Measurements from ENCODE around the gene ATOX1.
"Not testable (repeated sequence)": the region's sequence is repeated elsewhere in the genome, so short reads cannot be mapped to it uniquely, and the experiment has no call there.

ATOX1 gene

DNA sequence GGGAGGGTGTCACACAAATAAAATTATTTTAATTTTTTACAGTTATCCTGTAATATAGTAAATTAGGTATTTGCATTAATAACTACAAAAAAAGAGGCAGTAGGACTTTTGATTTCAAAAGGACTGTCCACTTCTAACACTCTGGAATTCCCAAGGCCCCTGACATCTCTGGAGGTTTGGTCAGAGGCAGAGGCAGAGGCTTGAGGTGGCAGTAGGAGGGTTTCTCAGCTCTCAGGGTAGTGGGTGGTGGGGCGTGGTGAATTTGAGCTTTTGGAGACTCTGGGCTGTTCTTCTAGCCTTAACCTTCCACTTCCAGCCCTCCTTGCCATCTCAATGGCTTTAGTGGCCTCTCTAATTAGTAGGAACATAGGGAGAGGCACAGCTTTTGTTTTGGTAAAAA lies 22.8 kb downstream of the ATOX1 start:
- no peak for DNase-seq (ENCODE audit: insufficient read length, low spot score)
- no peak for FAIRE-seq

DNA sequence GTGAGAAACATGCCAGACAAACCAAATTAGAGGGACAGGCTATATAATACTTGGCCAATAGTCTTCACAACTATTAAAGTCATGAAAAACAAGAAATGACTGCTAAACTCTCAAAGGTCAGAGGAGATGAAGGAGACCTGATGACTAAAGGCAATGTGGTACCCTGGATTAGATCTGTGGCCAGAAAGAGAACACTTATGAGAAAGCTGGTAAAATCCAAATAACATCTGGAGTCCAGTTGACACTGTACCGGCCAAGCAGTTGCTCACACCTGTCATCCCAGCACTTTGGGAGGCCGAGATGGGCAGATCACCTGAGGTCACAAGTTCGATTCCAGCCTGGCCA lies 24.4 kb downstream of the ATOX1 start:
- DNase-seq (ENCODE audit: insufficient read length, low spot score) (no peak), FAIRE-seq (no peak)

DNA sequence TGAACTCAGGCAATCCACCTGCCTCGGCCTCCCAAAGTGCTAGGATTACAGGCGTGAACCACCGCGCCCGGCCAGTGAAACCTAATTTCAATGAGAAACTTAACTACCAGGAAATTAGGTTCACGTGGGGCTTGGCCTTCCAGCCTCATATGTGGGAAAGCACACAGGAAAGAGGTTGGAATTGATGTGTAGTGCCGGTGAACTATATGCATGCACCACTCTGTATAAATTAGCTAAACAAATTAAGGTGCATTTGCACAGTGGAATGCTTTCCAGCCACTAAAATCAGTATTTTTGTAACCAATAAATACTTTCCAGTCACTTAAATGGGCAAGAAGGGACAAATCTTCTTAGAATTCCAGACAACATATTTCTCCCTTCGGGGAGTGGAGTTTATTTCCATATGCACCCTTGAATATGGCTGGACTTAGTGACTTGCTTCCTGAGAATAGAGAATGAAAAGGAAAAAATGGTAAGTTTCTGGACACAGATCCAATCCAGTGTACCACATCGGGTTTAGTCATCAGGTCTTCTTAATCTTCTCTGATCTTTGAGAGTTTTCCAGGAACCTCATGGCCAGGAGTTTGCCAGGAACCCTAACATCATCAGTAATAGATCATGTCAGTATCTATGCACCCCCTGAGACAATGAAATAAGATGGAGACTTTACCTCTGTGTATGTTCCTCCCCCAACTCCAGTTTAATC lies 24.9 kb downstream of the ATOX1 start:
- FAIRE-seq (no peak), DNase-seq (ENCODE audit: insufficient read length, low spot score) (no peak)

DNA sequence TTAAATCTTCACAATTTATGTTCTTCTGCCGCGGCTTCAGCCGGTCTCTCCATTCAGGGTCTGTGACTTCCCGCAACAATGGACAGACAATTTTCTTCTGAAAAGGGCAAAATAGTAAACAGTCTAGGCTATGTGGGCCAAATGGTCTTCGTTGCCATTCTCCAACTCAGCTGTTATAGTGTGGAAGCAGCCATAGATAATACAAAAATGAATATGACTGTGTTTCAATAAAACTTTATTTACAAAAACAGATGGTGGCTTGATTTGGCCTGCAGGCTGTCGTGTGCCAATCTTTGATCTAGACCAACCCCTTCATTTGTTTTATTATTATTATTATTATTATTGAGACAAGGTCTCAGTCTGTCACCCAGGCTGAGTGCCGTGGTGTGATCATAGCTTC lies 28.1 kb downstream of the ATOX1 start:
- DNase-seq (ENCODE audit: insufficient read length, low spot score) = no peak
- FAIRE-seq = no peak

DNA sequence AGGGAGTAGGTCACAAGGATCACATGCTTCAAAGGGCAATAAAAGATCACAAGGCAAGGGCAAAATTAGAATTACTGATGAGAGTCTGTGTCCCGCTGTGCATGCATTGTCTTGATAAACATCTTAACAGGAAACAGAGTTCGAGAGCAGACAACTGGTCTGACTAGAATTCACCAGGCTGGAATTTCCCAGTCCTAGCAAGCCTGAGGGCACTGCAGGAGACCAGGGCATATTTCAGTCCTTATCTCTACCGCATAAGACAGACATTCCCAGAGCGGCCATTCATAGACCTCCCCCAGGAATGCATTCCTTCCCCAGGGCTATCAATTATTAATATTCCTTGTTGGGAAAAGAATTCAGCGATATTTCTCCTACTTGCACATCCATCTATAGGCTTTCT lies 28.8 kb downstream of the ATOX1 start:
- DNase-seq (ENCODE audit: insufficient read length, low spot score); FAIRE-seq: not testable (repeated sequence)

DNA sequence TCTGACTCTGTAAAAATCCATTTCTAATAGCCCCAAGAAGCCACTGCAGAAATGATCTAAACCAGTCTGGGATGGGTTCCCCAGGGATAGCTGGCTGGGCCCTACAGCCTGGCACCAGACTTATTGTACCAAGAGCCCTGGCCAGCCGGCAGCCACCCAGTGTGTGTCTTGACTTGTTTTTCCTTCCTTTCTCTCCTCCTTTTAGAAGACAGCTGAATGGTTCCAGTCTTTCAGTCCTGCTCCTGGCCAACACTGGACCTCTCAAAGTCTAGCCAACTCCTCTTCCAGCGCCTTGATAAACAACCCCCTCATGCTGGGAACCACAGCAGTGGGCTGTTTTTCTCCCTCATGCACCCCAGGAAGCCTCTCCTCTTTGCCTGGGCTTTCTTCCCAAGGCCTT lies 34.1 kb downstream of the ATOX1 start:
- FAIRE-seq = no peak
- no peak for DNase-seq (ENCODE audit: insufficient read length, low spot score)

DNA sequence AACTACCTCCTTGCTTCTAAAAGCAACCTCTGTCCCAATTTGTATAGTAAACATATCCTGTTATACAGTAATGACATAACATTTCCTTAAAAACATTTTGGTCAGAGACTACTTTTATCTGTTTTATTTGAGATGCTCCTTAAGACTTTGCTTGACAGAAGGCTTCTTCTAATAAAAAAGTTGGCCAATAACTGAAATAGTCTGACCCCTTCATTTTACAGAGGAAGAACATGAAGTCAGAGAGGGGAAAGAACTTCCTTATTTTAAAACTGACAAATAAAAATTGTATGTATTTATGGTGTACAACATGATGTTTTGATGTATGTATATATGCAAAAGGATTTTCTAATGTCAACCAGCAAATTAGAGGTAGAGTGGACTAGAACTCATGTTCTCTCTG lies 35.9 kb downstream of the ATOX1 start:
- DNase-seq (ENCODE audit: insufficient read length, low spot score) (no peak), FAIRE-seq (no peak)

DNA sequence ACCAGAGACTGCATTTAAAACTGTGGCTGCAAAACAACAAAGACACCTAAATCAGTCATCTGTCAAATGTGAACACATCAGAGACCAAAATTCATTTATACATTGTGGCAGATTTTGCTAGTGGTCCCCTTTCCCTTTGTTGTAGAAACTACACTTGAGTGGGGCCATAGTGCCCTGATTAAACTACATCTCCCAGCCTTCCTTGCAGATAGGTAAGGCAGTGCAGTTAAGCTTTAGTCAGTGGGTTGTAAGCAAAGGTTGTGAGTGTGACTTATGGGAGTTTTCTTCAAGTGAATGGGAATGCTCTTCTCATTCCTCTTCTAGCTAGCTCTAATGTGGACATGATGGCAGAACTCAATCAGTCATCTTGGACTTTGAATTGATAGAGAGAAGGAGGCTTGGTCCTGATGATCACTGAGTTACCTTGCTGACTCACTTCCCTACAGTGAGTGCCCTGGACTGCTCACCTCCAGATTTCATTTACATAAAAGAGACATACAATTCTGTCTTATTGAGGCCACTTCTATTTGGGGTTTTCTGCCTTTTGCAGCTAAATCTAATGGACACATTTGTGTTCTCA lies 36.5 kb downstream of the ATOX1 start:
- no peak for DNase-seq (ENCODE audit: insufficient read length, low spot score)
- FAIRE-seq = peak; percentile 52

DNA sequence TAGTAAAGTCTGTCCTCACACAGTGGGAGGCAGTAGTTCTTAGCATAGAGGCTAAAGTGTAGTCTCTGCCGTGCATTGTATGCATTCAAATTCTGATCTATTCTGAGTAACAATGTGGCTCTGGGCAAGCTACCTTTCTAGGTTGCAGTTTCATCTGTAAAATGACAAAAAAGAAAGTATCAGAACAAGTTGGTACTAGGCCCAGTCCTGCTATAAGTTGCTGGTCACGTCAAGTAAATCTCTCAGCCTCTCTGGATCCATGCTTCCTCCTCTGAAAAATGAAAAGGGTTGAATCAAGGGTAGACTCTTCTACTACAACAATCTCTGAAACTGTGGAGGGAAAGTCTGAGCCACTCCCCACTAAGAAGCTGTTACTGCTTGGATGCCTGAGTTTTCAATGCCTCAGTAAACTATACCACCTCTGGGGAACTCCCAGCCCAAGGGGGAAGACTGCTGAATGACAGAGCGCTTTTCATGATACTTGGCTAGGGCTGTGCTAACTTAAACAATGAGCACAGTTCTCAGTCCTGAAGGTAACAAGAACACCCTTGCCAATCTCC lies 37.3 kb downstream of the ATOX1 start:
- no peak for FAIRE-seq
- no peak for DNase-seq (ENCODE audit: insufficient read length, low spot score)

DNA sequence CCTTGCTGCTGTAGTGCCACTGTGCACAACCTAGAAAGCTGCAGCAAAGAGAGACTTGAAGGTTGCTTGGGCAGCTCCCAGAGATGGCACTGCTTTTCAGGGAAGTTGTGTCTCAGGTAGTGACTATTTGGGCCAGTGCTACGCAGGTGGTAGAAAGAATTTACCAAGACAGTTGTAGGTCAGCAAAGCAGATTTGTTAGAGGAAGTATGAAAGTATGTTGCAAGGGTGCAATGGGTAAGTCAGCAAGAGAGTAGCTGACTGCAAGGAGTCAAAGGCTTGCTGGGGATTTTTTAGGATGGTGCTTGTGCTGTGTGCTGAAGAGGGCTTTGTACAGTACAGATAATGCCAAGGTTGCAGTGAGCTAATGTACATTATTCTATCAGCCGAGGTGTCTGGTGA lies 38.2 kb downstream of the ATOX1 start:
- DNase-seq (ENCODE audit: insufficient read length, low spot score) = no peak
- FAIRE-seq = peak; percentile 49

DNA sequence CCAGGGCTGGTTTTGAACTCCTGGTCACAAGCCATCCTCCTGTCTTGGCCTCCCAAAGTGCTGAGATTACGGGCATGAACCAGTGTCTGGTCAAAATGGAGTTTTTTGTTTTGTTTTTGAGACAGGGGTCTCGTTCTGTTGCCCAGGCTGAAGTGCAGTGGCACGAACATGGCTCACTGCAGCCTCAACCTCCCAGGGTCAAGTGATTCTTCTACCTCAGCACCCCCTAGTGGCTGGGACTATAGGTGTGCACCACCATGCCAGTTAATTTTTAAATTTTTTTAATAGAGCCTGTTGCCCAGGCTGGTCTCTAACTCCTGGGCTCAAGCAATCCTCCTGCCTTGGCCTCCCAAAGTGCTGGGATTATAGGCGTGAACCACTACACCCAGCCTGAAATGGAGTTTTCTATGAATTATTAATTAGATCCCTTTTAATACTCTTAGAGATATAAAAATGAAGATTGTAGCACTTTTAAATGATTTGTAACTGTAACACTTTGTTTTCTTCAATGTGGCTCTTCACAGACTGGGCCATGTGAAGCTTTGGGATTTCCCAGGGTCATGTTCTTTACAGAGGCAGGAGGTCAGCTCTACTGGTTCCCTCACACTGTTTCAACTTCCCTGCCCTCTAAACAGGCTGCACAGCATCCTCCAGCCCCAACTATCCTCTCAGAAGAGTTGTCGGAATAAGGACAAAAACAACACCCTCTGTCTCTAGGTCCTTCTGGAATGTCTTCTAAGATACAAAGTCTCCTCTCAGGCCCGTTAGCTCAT lies 39.0 kb downstream of the ATOX1 start:
- FAIRE-seq = peak; percentile 42
- no peak for DNase-seq (ENCODE audit: insufficient read length, low spot score)

DNA sequence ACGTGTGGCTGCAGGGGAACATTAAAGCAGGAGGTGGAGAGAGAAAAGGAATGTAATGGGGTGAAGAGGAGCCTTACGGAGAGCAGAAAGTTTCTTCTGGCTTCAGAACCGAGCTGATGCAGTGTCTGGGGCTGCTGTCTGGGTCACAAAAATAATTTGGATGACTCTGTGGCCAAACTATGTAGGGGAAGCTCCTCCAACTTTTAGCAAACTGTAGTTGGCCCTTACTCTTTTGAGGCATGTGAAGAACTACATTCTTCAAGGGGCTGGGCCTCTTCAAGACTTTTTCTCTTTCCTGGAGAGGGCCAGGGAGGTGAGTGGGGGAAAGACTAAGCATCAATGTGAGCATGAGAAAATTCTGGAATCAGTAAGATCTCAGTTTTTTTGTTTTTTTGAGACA lies 39.8 kb downstream of the ATOX1 start:
- FAIRE-seq = no peak
- DNase-seq (ENCODE audit: insufficient read length, low spot score) = no peak

DNA sequence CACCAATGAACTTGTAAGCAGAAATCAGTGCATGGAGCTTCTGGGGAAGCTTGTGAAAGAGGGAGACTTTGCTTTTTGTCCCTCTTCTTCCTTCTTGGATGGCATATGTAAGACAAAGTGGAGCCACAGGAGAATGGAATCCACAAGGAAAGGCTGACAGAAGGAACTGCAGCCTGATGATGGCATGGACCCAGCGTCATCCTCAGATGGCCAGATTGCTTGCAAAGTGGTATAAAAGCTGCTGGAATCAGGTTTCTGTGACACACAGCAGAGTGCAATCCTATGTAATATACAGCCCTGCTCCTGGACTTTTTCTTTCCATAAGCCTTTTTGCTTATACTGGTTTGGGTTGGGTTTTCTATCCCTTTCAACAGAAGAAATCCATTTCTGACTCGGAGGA lies 40.3 kb downstream of the ATOX1 start:
- FAIRE-seq (no peak), DNase-seq (ENCODE audit: insufficient read length, low spot score) (no peak)

DNA sequence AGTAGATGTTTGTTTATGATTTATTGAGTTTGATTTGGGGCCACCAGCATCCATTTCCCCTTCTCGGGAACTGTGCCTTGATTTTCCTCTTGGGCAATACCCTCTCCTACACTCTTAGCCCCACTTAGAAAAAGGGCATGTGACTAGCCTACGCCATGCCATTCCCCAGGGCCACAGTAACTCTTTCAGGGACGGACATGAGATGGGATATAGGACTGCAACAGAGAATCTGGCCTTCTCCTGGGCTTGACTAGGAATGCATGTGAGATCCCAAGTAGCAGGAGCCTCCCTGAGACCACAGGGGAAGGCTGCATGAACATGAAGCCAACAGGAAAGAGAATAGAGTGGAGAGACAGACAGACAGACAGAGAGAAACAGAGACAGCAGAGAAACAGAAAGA lies 41.0 kb downstream of the ATOX1 start:
- FAIRE-seq (peak; percentile 4), DNase-seq (ENCODE audit: insufficient read length, low spot score) (no peak)

DNA sequence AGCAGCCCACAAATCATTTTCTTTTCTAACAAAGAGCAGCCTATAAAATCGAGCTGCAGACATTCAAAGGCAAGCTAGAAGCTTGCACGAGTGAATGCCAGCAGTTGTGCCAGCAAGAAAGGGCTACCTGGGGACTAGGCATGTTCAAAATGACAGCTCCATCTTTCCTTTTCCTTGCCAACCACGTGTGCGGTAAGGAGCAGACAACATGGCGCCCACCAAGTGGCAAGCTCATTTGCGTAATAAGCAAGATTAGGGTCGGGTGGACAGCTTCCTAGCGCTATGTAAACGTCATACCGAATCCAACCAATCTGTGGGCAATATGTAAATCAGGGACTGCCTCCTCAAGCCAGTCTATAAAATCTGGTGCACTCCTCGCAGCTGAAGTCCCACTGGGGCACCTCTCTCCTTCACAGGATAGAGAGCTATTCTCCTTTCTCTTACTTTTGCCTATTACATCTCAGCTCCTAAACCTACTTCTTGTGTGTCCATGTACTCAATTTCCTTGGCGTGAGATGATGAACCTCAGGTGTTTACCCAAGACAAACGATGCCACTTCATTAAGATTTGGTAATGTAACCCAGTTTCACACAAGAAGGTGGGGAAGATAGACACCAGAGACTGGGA lies 49.2 kb downstream of the ATOX1 start:
- DNase-seq (ENCODE audit: insufficient read length, low spot score) (no peak), FAIRE-seq (no peak)

DNA sequence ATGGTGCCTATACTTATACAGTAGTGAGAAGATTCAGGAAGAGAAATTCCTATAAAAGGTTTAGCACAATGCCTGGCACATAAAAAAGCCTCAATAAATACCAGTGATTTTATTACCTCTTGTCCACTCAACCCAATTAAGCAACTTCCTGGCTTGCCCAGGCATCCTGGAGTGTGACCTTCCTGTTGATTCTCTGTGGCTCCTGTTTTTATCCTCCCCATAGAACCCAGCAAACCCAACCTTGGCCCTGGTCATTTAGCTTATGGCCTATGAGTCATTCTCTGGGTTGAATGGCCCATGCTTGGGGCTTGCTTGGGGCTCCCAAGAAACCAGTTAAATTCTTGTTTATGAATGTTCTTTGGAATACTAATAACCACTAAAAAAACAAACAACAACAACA lies 50.3 kb downstream of the ATOX1 start:
- FAIRE-seq = no peak

DNA sequence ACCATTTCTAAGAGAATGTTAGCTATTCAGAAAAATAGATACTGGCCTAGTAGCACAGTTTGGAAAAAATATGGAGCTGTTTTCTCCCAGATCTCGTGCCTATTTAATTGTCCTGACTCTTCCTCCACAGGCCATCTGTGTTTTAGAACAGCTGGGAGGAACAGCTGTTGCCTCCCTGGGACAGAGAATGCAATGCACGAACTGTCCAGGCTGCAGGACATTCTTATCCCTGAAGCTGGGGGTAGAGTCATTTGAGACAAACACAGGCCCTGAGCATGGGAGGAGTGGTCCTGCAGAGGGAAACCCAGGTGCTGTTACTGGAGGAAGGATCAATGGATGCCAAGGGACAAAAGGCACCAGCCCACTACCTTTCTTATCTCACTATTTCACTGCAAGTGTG lies 50.9 kb downstream of the ATOX1 start:
- DNase-seq (ENCODE audit: insufficient read length, low spot score) = no peak
- FAIRE-seq = no peak

More for the DNA sequence above, 50.3 kb downstream of the ATOX1 start:
- DNase-seq (ENCODE audit: insufficient read length, low spot score) = no peak

DNA sequence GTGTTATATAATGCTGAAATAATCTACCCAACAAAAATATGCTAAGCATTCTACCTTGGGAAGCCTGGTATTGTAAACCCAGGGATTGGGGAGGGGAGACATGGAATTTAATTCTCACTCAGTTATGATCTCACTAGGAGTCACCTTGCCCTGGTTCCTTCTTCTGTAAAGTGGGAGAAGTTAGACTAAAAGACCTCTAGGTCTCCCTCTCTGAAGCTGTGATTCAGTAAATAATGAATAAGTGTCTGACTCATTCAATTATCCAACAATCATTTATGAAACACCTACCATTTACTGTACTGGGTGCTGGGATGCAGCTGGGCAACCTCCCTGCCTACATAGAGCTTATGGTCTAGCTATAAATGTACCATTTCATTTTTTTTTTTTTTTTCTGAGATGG lies 51.5 kb downstream of the ATOX1 start:
- FAIRE-seq (no peak), DNase-seq (ENCODE audit: insufficient read length, low spot score) (no peak)

DNA sequence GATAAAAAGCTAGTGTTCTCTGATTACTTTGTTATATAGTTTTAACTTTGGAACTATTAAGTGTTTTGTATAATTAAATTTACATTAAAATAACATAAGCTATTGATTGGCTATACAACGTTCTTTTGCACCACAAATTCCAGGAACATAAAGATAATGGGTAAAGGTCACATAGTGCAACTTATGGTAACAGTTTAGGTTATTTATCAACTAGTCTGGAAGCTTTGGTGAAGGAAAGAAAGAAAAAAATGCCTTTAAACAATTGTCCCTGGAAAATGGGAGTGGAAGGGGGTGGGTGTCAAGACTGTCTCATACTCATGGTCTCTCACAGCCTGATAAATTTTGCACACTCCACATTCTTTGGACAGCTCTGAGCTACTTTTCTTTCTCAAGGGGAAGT lies 54.7 kb downstream of the ATOX1 start:
- DNase-seq (ENCODE audit: insufficient read length, low spot score) (no peak), FAIRE-seq (no peak)

DNA sequence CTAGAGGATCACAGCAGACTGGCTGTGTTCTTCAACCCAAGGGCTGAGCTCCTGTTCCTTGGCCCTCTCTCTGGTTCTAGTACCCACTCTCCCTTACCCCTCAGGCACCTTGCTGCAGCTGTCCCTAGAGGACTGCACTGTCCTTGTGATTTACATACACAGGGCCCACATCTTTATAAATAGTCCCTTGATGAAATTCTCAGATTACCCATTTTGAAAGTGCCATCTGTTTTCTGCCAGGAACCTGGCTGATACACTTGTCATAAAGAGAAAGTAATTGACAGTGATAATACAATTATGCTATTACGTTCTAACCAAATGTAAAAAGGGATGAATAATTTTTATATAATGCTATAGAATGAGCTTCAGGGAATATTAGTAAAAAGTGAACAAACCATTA lies 55.2 kb downstream of the ATOX1 start:
- FAIRE-seq (no peak), DNase-seq (ENCODE audit: insufficient read length, low spot score) (no peak)

DNA sequence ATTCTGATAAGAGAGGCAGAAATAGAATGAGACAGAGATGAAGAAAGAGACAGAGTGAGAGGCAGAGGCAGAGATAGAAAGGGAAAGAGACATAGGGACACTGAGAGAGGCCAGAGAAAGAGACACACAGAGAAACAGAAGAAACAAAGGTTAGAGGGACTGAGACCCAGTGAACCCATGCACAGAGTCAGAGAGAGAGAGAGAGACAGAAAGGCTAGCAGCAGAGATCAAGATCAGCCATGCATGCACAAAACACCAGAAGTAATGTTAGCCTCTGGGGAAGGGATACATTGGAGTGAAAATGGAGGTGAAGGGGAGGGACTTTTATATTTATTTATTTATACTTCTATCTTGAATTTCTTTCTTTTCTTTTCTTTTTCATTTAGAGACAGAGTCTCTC lies 57.6 kb downstream of the ATOX1 start:
- no peak for DNase-seq (ENCODE audit: insufficient read length, low spot score)
- FAIRE-seq = no peak

All from HTR-8/SVneo (cell line).